Stimulated activated CD8-positive, alpha-beta memory T cell treated with anti-CD3 and anti-CD28 coated beads, Interleukin-2, amount 100 ng/mL, for 48 hours (primary cell): ENCODE measurements around the gene SPSB1.

Experiments used
- DNase-seq, 2 donors: peaks; one replicate each; pipeline ENCODE4 v3.0.0-alpha.2; 2020; ENCODE audit warnings: low read depth in 2 of 2

The SPSB1 gene

GRCh38 chr1:9389968-9390367, 97.3 kb downstream of the SPSB1 start:
- no peak for DNase-seq

- no peak for DNase-seq
Observed at GRCh38 chr1:9391620-9392019, 98.9 kb downstream of the SPSB1 start.

- DNase-seq: no peak
Observed at GRCh38 chr1:9394010-9394409, 101.3 kb downstream of the SPSB1 start.

- DNase-seq: no peak
Observed at GRCh38 chr1:9395018-9395417, 102.3 kb downstream of the SPSB1 start.

GRCh38 chr1:9397047-9397446, 104.4 kb downstream of the SPSB1 start:
- DNase-seq: no peak

- no peak for DNase-seq
Observed at GRCh38 chr1:9397997-9398526, 105.4 kb downstream of the SPSB1 start.

- no peak for DNase-seq
Observed at GRCh38 chr1:9399510-9400424, 107.1 kb downstream of the SPSB1 start.

GRCh38 chr1:9400425-9401079, 107.9 kb downstream of the SPSB1 start:
- no peak for DNase-seq

- no peak for DNase-seq
Observed at GRCh38 chr1:9401080-9401453, 108.4 kb downstream of the SPSB1 start.

GRCh38 chr1:9402256-9402616, 109.5 kb downstream of the SPSB1 start:
- no peak for DNase-seq

- DNase-seq: no peak
Observed at GRCh38 chr1:9402717-9403225, 110.1 kb downstream of the SPSB1 start.

- no peak for DNase-seq
Observed at GRCh38 chr1:9404117-9404914, 111.6 kb downstream of the SPSB1 start.

- DNase-seq: no peak
Observed at GRCh38 chr1:9406111-9406510, 113.4 kb downstream of the SPSB1 start.

- no peak for DNase-seq
Observed at GRCh38 chr1:9410737-9411297, 118.1 kb downstream of the SPSB1 start.

GRCh38 chr1:9413071-9413876, 120.6 kb downstream of the SPSB1 start:
- peak; percentile 69 for DNase-seq

GRCh38 chr1:9413877-9414213, 121.2 kb downstream of the SPSB1 start:
- DNase-seq: no peak

GRCh38 chr1:9416506-9416905, 123.8 kb downstream of the SPSB1 start:
- no peak for DNase-seq

GRCh38 chr1:9416918-9417500, 124.3 kb downstream of the SPSB1 start:
- no peak for DNase-seq

GRCh38 chr1:9417695-9418094, 125.0 kb downstream of the SPSB1 start:
- no peak for DNase-seq

- no peak for DNase-seq
Observed at GRCh38 chr1:9418851-9419250, 126.2 kb downstream of the SPSB1 start.
